Psoas muscle (tissue), 8 donors: ENCODE results near the gene BCAR1. TPM values are rescaled to one million over a fixed set of nuclear protein-coding genes. Genes with fewer than 3 reads are reported as not detected.
"Not testable (repeated sequence)": the region's sequence is repeated elsewhere in the genome, so short reads cannot be mapped to it uniquely, and the experiment has no call there.

ENCODE experiments used
- ATAC-seq, 4 donors: fragments of 200-7000 bp; cut with Tn5 transposase; one replicate each; pipeline ENCODE4 v1.9.1; 2020; ENCODE audit warnings: moderate library complexity in 3 of 4, mild to moderate bottlenecking in 2 of 4
- DNase-seq, 2 donors: peaks; one replicate each; pipeline ENCODE4 v3.0.0-alpha.2; 2020
- H3K27ac ChIP-seq: fragments of 200-600 bp; one replicate; pipeline ENCODE4 v1.8.0; 2022
- H3K27me3 ChIP-seq, 3 donors: fragments of 200-600 bp in 1 of 3; one replicate each; pipeline versions ENCODE4 v1.6.1 to v1.8.0; 2013 to 2022; ENCODE audit warnings: low read length in 2 of 3, mild to moderate bottlenecking in 2 of 3, moderate library complexity in 1 of 3; ENCODE audit not compliant: insufficient read depth in 3 of 3
- H3K36me3 ChIP-seq, 2 donors: fragments of 200-600 bp in 1 of 2; one replicate each; pipeline versions ENCODE4 v1.6.1 to v1.8.0; 2013 to 2022; ENCODE audit warnings: low read depth in 1 of 2, mild to moderate bottlenecking in 1 of 2, moderate library complexity in 1 of 2; ENCODE audit not compliant: insufficient read depth in 1 of 2
- H3K4me1 ChIP-seq: fragments of 200-600 bp; one replicate; pipeline ENCODE4 v1.8.0; 2022
- H3K4me3 ChIP-seq: fragments of 200-600 bp; one replicate; pipeline ENCODE4 v1.8.0; 2022; ENCODE audit warnings: mild to moderate bottlenecking
- H3K9me3 ChIP-seq: fragments of 200-600 bp; one replicate; pipeline ENCODE4 v1.8.0; 2022
- WGBS, 3 donors: extraction: QIAGEN DNeasy Blood & Tissue Kit; methylation state at CpG; one replicate each; pipeline versions ENCODE4 v1.1.6 to v1.1.7; 2013; 5-methylcytosine and 5-hydroxymethylcytosine counted together
- intact Hi-C, 2 donors: fragments of 100-400 bp; cut with DNase I; formaldehyde crosslinking; loops; one replicate each; pipeline versions ENCODE4 v1.11.0 to v1.14.2; 2022
- polyA plus RNA-seq, 3 donors: library from polyadenylated mRNA; stranded (reverse); fragments of 200-250 nt; gene quantifications; one replicate each; pipeline ENCODE4 v1.2.3, GENCODE V29; 2013
- total RNA-seq, 4 donors: library from RNA; stranded (reverse); fragmentation: NEBNext Ultra II Directional in 2 of 4; extraction: Animal tissue kit (Norgen Biotek cat#: 25700) in 2 of 4; gene quantifications; one replicate each; pipeline versions ENCODE4 v1.2.1 to v1.2.4, GENCODE V29; 2021 to 2023
- TF ChIP-seq, protein P1 (sequence below): fragments of 200-600 bp; IDR thresholded peaks from one replicate; pipeline ENCODE4 v1.8.0; 2022; ENCODE audit warnings: antibody characterized with exemption
- donor health status: healthy with polysubstance abuse.
- donor health status: DM: no; HTN: no; CAD: no; lungs with moderate emphysema.
- donor health status: Bipolar disorder and iron deficiency.
- donor health status: healthy.
- donor health status: DM: yes; HTN: yes; CAD: no.
- donor health status: DM: no; HTN: no; CAD: no.
- donor health status: DM: no; HTN: no; CAD: no.
- donor health status: DM: yes; HTN: yes; CAD: no.

BCAR1 gene
- total and polyA plus RNA-seq, 7 donors: 61.8 to 108 (median 78.7) TPM

- peak in 1 of 2 donors; percentile 51 for DNase-seq
- TF ChIP-seq, protein P1, sequence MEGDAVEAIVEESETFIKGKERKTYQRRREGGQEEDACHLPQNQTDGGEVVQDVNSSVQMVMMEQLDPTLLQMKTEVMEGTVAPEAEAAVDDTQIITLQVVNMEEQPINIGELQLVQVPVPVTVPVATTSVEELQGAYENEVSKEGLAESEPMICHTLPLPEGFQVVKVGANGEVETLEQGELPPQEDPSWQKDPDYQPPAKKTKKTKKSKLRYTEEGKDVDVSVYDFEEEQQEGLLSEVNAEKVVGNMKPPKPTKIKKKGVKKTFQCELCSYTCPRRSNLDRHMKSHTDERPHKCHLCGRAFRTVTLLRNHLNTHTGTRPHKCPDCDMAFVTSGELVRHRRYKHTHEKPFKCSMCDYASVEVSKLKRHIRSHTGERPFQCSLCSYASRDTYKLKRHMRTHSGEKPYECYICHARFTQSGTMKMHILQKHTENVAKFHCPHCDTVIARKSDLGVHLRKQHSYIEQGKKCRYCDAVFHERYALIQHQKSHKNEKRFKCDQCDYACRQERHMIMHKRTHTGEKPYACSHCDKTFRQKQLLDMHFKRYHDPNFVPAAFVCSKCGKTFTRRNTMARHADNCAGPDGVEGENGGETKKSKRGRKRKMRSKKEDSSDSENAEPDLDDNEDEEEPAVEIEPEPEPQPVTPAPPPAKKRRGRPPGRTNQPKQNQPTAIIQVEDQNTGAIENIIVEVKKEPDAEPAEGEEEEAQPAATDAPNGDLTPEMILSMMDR: no peak
- Histone ChIP-seq H3K4me1 (no peaks in the 10 kb centered on the region), H3K27me3 (no peaks in the 10 kb centered on the region), H3K9me3 (no peaks in the 10 kb centered on the region), H3K4me3 (no peak overlapping the region), H3K36me3 (peaks cover 0 to 33% of the 10 kb centered on the region in 2 donors), H3K27ac (no peak overlapping the region)
- peak in 3 of 4 donors; percentile 2 to 15 (median 9) for ATAC-seq
- intact Hi-C loops: loop anchor here in 1 of 2 donors (2.0 kb wide), 1 partner anchor 19 kb away; the partner anchor contains the start of gene CTRB2
- 64 to 68% (median 64%) methylated on average over 23 to 26 of the region's 26 CpGs for WGBS, 3 donors
These were observed 25.5 kb downstream of the BCAR1 start for GRCh38 chr16:75225678-75226515.

- intact Hi-C loops: loop anchor here in 1 of 2 donors (2.0 kb wide), 1 partner anchor 18 kb away; the partner anchor contains the start of gene CTRB2
- TF ChIP-seq, protein P1: no peak
- Histone ChIP-seq H3K36me3 (peaks cover 0 to 27% of the 10 kb centered on the region in 2 donors), H3K27me3 (no peaks in the 10 kb centered on the region), H3K4me3 (no peak overlapping the region), H3K9me3 (no peaks in the 10 kb centered on the region), H3K4me1 (no peaks in the 10 kb centered on the region), H3K27ac (no peak overlapping the region)
- peak; percentile 22 to 41 (median 24) for ATAC-seq
- peak in 1 of 2 donors; percentile 52 for DNase-seq
- 47 to 61% (median 48%) methylated on average over 11 to 12 of the region's 12 CpGs for WGBS, 3 donors
These were observed 26.3 kb downstream of the BCAR1 start for GRCh38 chr16:75225092-75225491.

GRCh38 chr16:75224306-75225082, 26.9 kb downstream of the BCAR1 start:
- DNase-seq (peak in 1 of 2 donors; percentile 55), ATAC-seq (peak; percentile 17 to 47 (median 26))
- Histone ChIP-seq H3K4me1 (no peaks in the 10 kb centered on the region), H3K27me3 (no peaks in the 10 kb centered on the region), H3K4me3 (no peak overlapping the region), H3K27ac (no peak overlapping the region), H3K36me3 (peaks cover 0 to 21% of the 10 kb centered on the region in 2 donors), H3K9me3 (no peaks in the 10 kb centered on the region)
- TF ChIP-seq, protein P1: no peak
- intact Hi-C loops: loop anchor here (1.0 to 2.0 kb wide), 2 partner anchors 18 kb away; partner anchors contain the start of gene CTRB2 (in 1 of the 2)
- 58 to 69% (median 65%) methylated on average over 20 of the region's 20 CpGs for WGBS, 3 donors

GRCh38 chr16:75223129-75223528, 28.3 kb downstream of the BCAR1 start:
- H3K4me1 ChIP-seq, H3K4me3 ChIP-seq, H3K36me3 ChIP-seq, H3K9me3 ChIP-seq, H3K27ac ChIP-seq, DNase-seq, H3K27me3 ChIP-seq, intact Hi-C loops, ATAC-seq: not testable (repeated sequence)
- 87 to 88% (median 87%) methylated on average over 7 to 10 of the region's 20 CpGs for WGBS, 3 donors
